HG03045 (cell line): Measurements from ENCODE around the gene EEF1B2.
"Not testable (repeated sequence)": the region's sequence is repeated elsewhere in the genome, so short reads cannot be mapped to it uniquely, and the experiment has no call there.

Experiments
- ATAC-seq: cut with Tn5 transposase; IDR thresholded peaks from one replicate; pipeline ENCODE4 v1.9.1; 2021; ENCODE audit warnings: mild to moderate bottlenecking, moderate library complexity; ENCODE audit not compliant: unreplicated experiment

Gene EEF1B2

GRCh38 chr2:206163251-206163880 lies 3.7 kb downstream of the EEF1B2 start:
- no peak for ATAC-seq

GRCh38 chr2:206164261-206164862 lies 4.7 kb downstream of the EEF1B2 start:
- no peak for ATAC-seq

GRCh38 chr2:206168230-206168629 lies 8.5 kb downstream of the EEF1B2 start:
- ATAC-seq = not testable (repeated sequence)

- not testable (repeated sequence) for ATAC-seq
Measured at GRCh38 chr2:206171624-206172397, 12.1 kb downstream of the EEF1B2 start.

- ATAC-seq = no peak
Measured at GRCh38 chr2:206173147-206173546, 13.5 kb downstream of the EEF1B2 start.

- ATAC-seq = no peak
Measured at GRCh38 chr2:206176121-206176520, 16.4 kb downstream of the EEF1B2 start.

GRCh38 chr2:206176901-206177300 lies 17.2 kb downstream of the EEF1B2 start:
- ATAC-seq = no peak

GRCh38 chr2:206181526-206181925 lies 21.8 kb downstream of the EEF1B2 start:
- ATAC-seq = not testable (repeated sequence)

GRCh38 chr2:206189691-206190090 lies 30.0 kb downstream of the EEF1B2 start:
- no peak for ATAC-seq

GRCh38 chr2:206190111-206190510 lies 30.4 kb downstream of the EEF1B2 start:
- no peak for ATAC-seq

- no peak for ATAC-seq
Measured at GRCh38 chr2:206190689-206191088, 31.0 kb downstream of the EEF1B2 start.

- no peak for ATAC-seq
Measured at GRCh38 chr2:206192157-206192556, 32.5 kb downstream of the EEF1B2 start.

- no peak for ATAC-seq
Measured at GRCh38 chr2:206193671-206194357, 34.1 kb downstream of the EEF1B2 start.

- no peak for ATAC-seq
Measured at GRCh38 chr2:206198677-206199076, 39.0 kb downstream of the EEF1B2 start.

GRCh38 chr2:206201075-206201848 lies 41.6 kb downstream of the EEF1B2 start:
- no peak for ATAC-seq

- ATAC-seq = no peak
Measured at GRCh38 chr2:206202446-206202845, 42.8 kb downstream of the EEF1B2 start.

- ATAC-seq = no peak
Measured at GRCh38 chr2:206203331-206203730, 43.6 kb downstream of the EEF1B2 start.

GRCh38 chr2:206204710-206205109 lies 45.0 kb downstream of the EEF1B2 start:
- no peak for ATAC-seq

GRCh38 chr2:206207316-206207715 lies 47.6 kb downstream of the EEF1B2 start:
- ATAC-seq = not testable (repeated sequence)

GRCh38 chr2:206208900-206209299 lies 49.2 kb downstream of the EEF1B2 start:
- no peak for ATAC-seq
